HepG2 (cell line): Measurements from ENCODE around the gene PALM. TPM values are rescaled to one million over a fixed set of nuclear protein-coding genes. Genes with fewer than 3 reads are reported as not detected.

ENCODE experiments used
- CREM ChIP-seq, 2 experiments: sonication (generic) in 1 of 2; formaldehyde crosslinking in 1 of 2; IDR thresholded peaks; 2 replicates each; pipeline versions ENCODE4 v1.4.0 to v1.6.1; 2016 to 2020; ENCODE audit warnings: antibody characterized with exemption in 1 of 2, mild to moderate bottlenecking in 1 of 2, missing genetic modification reagents in 1 of 2
- DNMT3B ChIP-seq: conservative IDR thresholded peaks from 2 replicates; pipeline ENCODE4 v1.6.1; 2016; ENCODE audit warnings: missing biosample characterization, control low read depth
- HIVEP1 ChIP-seq: sonication (generic); formaldehyde crosslinking; IDR thresholded peaks from 2 replicates; pipeline ENCODE4 v1.4.0; 2020; ENCODE audit warnings: mild to moderate bottlenecking, missing genetic modification reagents
- HOXD1 ChIP-seq: sonication (generic); formaldehyde crosslinking; IDR thresholded peaks from 2 replicates; pipeline ENCODE4 v1.5.0; 2020; ENCODE audit warnings: missing genetic modification reagents
- NCOA2 ChIP-seq: sonication (generic); formaldehyde crosslinking; IDR thresholded peaks from 2 replicates; pipeline ENCODE4 v1.8.0; 2022; ENCODE audit warnings: inconsistent platforms
- PAWR ChIP-seq: sonication (generic); formaldehyde crosslinking; IDR thresholded peaks from 2 replicates; pipeline ENCODE4 v1.4.0; 2020; ENCODE audit warnings: missing genetic modification reagents, mild to moderate bottlenecking, borderline replicate concordance
- PHB2 ChIP-seq: fragments of 450-650 bp; IDR thresholded peaks from 2 replicates; pipeline ENCODE4 v1.6.1; 2018; ENCODE audit not compliant: partially characterized antibody
- SATB2 ChIP-seq: sonication (generic); formaldehyde crosslinking; IDR thresholded peaks from 2 replicates; pipeline ENCODE4 v1.5.0; 2020; ENCODE audit warnings: missing genetic modification reagents
- TBL1XR1 ChIP-seq: fragments of 150-350 bp; IDR thresholded peaks from 2 replicates; pipeline ENCODE4 v1.6.1; 2014; ENCODE audit warnings: borderline replicate concordance, low read length; ENCODE audit not compliant: partially characterized antibody
- ZFP36L1 ChIP-seq: sonication (generic); formaldehyde crosslinking; IDR thresholded peaks from 2 replicates; pipeline ENCODE4 v1.8.0; 2022; ENCODE audit warnings: mild to moderate bottlenecking, missing genetic modification reagents, moderate library complexity
- ZNF205 ChIP-seq: IDR thresholded peaks from 2 replicates; pipeline ENCODE4 v1.6.1; 2018; ENCODE audit warnings: missing biosample characterization, missing genetic modification reagents
- ZNF30 ChIP-seq: sonication (generic); formaldehyde crosslinking; IDR thresholded peaks from 2 replicates; pipeline ENCODE4 v1.5.0; 2020; ENCODE audit warnings: mild to moderate bottlenecking, missing genetic modification reagents
- ZNF331 ChIP-seq: sonication (generic); formaldehyde crosslinking; IDR thresholded peaks from 2 replicates; pipeline ENCODE4 v1.4.0; 2020; ENCODE audit warnings: missing genetic modification reagents
- polyA plus RNA-seq, 8 experiments: library from polyadenylated mRNA; depleted of rRNA in 3 of 8; stranded (reverse) in 7 of 8; unstranded in 1 of 8; fragments of >200 nt; fragmentation: Illumina TruSeq in 4 of 8; extraction: Trizol in 4 of 8; gene quantifications; 2 replicates each; pipeline versions ENCODE4 v1.2.1 to v1.2.3, GENCODE V29; 2011 to 2016; ENCODE audit warnings: low read depth in 4 of 8, missing spikeins in 1 of 8, mixed read lengths in 1 of 8; ENCODE audit not compliant: insufficient read depth in 1 of 8
- total RNA-seq, 5 experiments: library from RNA; depleted of rRNA; stranded (reverse); fragments of >200 nt; fragmentation: Illumina TruSeq; extraction: Trizol; gene quantifications; 2 replicates each; pipeline ENCODE4 v1.2.3, GENCODE V29; 2016; ENCODE audit warnings: low read depth in 1 of 5
- TF ChIP-seq, protein P1 (sequence below): IDR thresholded peaks from 2 replicates; pipeline ENCODE4 v1.6.1; 2012; ENCODE audit warnings: low read depth, low read length, improper control_type of control experiment
- TF ChIP-seq, protein P2 (sequence below): sonication (generic); formaldehyde crosslinking; IDR thresholded peaks from 2 replicates; pipeline ENCODE4 v1.4.0; 2020; ENCODE audit warnings: missing genetic modification reagents
- TF ChIP-seq, protein P3 (sequence below): sonication (generic); formaldehyde crosslinking; IDR thresholded peaks from 2 replicates; pipeline ENCODE4 v1.4.0; 2020; ENCODE audit warnings: missing genetic modification reagents, borderline replicate concordance
- TF ChIP-seq, protein P4 (sequence below): sonication (generic); formaldehyde crosslinking; conservative IDR thresholded peaks from 2 replicates; pipeline ENCODE4 v1.4.0; 2020; ENCODE audit warnings: mild to moderate bottlenecking, missing genetic modification reagents, moderate library complexity

The PALM gene
- total and polyA plus RNA-seq, 2 of the 13 experiments (the other 11 are each of a cell fraction or from before 2014, with no cell fraction given) = 4.0 to 9.7 TPM

DNA sequence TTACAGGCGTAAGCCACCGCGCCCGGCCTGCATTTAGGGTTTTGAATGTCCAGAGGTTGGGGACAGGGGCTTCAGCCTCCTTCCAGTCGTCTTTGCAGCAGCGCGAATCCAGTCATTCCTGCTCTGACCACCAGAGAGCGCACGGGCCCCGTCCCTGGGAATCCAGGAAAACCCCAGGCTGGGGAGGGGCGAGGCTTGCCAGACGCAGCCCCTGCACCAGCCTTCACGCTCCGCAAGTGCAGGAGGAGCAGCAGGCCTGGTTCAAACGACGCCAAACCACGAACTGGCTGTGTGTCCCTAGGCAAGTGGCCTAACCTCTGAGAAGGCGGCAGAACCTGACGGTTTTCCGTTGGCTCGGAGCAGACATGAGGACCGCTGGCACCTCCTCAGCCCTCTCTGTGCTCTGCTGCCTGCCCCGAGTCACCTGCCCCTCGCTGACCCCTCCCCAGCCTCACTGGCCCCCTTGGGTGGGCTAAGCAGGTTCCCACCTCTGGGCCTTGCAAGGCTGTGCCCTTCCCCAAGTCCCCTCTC lies 43.8 kb upstream of the PALM start (continued):
- TF ChIP-seq, protein P1, sequence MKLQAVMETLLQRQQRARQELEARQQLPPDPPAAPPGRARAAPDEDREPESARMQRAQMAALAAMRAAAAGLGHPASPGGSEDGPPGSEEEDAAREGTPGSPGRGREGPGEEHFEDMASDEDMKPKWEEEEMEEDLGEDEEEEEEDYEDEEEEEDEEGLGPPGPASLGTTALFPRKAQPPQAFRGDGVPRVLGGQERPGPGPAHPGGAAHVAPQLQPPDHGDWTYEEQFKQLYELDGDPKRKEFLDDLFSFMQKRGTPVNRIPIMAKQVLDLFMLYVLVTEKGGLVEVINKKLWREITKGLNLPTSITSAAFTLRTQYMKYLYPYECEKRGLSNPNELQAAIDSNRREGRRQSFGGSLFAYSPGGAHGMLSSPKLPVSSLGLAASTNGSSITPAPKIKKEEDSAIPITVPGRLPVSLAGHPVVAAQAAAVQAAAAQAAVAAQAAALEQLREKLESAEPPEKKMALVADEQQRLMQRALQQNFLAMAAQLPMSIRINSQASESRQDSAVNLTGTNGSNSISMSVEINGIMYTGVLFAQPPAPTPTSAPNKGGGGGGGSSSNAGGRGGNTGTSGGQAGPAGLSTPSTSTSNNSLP = 0 out of 2 replicates have a peak, but pooled peaks have one; percentile 12
- no peak for TF ChIP-seq SATB2 (CRISPR knock-in tag)
- no peak for TF ChIP-seq HOXD1
- TF ChIP-seq ZNF30 = peak; percentile 90
- TF ChIP-seq ZFP36L1 (CRISPR knock-in tag) = no peak
- TF ChIP-seq PAWR = no peak
- no peak for TF ChIP-seq TBL1XR1
- no peak for TF ChIP-seq DNMT3B (CRISPR knock-in tag)
- TF ChIP-seq, protein P2, sequence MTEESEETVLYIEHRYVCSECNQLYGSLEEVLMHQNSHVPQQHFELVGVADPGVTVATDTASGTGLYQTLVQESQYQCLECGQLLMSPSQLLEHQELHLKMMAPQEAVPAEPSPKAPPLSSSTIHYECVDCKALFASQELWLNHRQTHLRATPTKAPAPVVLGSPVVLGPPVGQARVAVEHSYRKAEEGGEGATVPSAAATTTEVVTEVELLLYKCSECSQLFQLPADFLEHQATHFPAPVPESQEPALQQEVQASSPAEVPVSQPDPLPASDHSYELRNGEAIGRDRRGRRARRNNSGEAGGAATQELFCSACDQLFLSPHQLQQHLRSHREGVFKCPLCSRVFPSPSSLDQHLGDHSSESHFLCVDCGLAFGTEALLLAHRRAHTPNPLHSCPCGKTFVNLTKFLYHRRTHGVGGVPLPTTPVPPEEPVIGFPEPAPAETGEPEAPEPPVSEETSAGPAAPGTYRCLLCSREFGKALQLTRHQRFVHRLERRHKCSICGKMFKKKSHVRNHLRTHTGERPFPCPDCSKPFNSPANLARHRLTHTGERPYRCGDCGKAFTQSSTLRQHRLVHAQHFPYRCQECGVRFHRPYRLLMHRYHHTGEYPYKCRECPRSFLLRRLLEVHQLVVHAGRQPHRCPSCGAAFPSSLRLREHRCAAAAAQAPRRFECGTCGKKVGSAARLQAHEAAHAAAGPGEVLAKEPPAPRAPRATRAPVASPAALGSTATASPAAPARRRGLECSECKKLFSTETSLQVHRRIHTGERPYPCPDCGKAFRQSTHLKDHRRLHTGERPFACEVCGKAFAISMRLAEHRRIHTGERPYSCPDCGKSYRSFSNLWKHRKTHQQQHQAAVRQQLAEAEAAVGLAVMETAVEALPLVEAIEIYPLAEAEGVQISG (CRISPR knock-in tag) = peak; percentile 54; the same call in 1 of the 2 replicates
- TF ChIP-seq, protein P3, sequence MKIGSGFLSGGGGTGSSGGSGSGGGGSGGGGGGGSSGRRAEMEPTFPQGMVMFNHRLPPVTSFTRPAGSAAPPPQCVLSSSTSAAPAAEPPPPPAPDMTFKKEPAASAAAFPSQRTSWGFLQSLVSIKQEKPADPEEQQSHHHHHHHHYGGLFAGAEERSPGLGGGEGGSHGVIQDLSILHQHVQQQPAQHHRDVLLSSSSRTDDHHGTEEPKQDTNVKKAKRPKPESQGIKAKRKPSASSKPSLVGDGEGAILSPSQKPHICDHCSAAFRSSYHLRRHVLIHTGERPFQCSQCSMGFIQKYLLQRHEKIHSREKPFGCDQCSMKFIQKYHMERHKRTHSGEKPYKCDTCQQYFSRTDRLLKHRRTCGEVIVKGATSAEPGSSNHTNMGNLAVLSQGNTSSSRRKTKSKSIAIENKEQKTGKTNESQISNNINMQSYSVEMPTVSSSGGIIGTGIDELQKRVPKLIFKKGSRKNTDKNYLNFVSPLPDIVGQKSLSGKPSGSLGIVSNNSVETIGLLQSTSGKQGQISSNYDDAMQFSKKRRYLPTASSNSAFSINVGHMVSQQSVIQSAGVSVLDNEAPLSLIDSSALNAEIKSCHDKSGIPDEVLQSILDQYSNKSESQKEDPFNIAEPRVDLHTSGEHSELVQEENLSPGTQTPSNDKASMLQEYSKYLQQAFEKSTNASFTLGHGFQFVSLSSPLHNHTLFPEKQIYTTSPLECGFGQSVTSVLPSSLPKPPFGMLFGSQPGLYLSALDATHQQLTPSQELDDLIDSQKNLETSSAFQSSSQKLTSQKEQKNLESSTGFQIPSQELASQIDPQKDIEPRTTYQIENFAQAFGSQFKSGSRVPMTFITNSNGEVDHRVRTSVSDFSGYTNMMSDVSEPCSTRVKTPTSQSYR (CRISPR knock-in tag) = peak; percentile 51; the same call in 1 of the 2 replicates
- no peak for TF ChIP-seq CREM (IDR thresholded peaks at IDR 0.05)
- no peak for TF ChIP-seq CREM (CRISPR knock-in tag; IDR thresholded peaks at IDR 0.05)
- peak; percentile 31; the same call in 1 of the 2 replicates for TF ChIP-seq NCOA2 (CRISPR knock-in tag)
- peak; percentile 83 for TF ChIP-seq ZNF331 (CRISPR knock-in tag)
- TF ChIP-seq PHB2 = no peak
- peak; percentile 83 for TF ChIP-seq ZNF205 (CRISPR knock-in tag)
- peak; percentile 75 for TF ChIP-seq HIVEP1
- TF ChIP-seq, protein P4, sequence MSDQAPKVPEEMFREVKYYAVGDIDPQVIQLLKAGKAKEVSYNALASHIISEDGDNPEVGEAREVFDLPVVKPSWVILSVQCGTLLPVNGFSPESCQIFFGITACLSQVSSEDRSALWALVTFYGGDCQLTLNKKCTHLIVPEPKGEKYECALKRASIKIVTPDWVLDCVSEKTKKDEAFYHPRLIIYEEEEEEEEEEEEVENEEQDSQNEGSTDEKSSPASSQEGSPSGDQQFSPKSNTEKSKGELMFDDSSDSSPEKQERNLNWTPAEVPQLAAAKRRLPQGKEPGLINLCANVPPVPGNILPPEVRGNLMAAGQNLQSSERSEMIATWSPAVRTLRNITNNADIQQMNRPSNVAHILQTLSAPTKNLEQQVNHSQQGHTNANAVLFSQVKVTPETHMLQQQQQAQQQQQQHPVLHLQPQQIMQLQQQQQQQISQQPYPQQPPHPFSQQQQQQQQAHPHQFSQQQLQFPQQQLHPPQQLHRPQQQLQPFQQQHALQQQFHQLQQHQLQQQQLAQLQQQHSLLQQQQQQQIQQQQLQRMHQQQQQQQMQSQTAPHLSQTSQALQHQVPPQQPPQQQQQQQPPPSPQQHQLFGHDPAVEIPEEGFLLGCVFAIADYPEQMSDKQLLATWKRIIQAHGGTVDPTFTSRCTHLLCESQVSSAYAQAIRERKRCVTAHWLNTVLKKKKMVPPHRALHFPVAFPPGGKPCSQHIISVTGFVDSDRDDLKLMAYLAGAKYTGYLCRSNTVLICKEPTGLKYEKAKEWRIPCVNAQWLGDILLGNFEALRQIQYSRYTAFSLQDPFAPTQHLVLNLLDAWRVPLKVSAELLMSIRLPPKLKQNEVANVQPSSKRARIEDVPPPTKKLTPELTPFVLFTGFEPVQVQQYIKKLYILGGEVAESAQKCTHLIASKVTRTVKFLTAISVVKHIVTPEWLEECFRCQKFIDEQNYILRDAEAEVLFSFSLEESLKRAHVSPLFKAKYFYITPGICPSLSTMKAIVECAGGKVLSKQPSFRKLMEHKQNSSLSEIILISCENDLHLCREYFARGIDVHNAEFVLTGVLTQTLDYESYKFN = 0 out of 2 replicates have a peak, but pooled peaks have one; percentile 25
